Peyer's patch (tissue), 4 donors: Measurements from ENCODE around the gene RNF220. TPM values are rescaled to one million over a fixed set of nuclear protein-coding genes. Genes with fewer than 3 reads are reported as not detected.

ENCODE experiments used
- DNase-seq, 3 donors: peaks; one replicate each; pipeline ENCODE4 v3.0.0-alpha.2; 2017 to 2019
- H3K27ac ChIP-seq, 4 donors: fragments of 200-600 bp; sonication (generic); one replicate each; pipeline ENCODE4 v1.5.1; 2016 to 2019
- H3K27me3 ChIP-seq, 2 donors: fragments of 200-600 bp; sonication (generic); one replicate each; pipeline ENCODE4 v1.5.1; 2019
- H3K36me3 ChIP-seq, 3 donors: fragments of 200-600 bp; sonication (generic); one replicate each; pipeline ENCODE4 v1.5.1; 2016 to 2019
- H3K4me1 ChIP-seq, 4 donors: fragments of 200-600 bp; sonication (generic); one replicate each; pipeline ENCODE4 v1.5.1; 2016 to 2019
- H3K4me3 ChIP-seq, 4 donors: fragments of 200-600 bp; sonication (generic); 1 replicate in 3 of 4; 2 replicates in 1 of 4; pipeline ENCODE4 v1.5.1; 2016 to 2019; ENCODE audit warnings: mild to moderate bottlenecking in 1 of 4
- H3K9me3 ChIP-seq, 4 donors: fragments of 200-600 bp; sonication (generic); one replicate each; pipeline ENCODE4 v1.5.1; 2016 to 2019; ENCODE audit warnings: mild to moderate bottlenecking in 1 of 4
- POLR2A ChIP-seq, 2 donors: fragments of 450-650 bp; IDR thresholded peaks; one replicate each; pipeline ENCODE4 v1.5.1; 2017; ENCODE audit warnings: antibody characterized with exemption in 2 of 2, mild to moderate bottlenecking in 2 of 2, moderate library complexity in 2 of 2
- total RNA-seq, 4 donors: library from RNA; depleted of rRNA; stranded (reverse); fragments of >200 nt; gene quantifications; one replicate each; pipeline ENCODE4 v1.1.0, GENCODE V29; 2016
- TF ChIP-seq, protein P1 (sequence below), 6 experiments: fragments of 450-650 bp in 4 of 6; fragments of 200-600 bp in 2 of 6; sonication (generic) in 1 of 6; IDR thresholded peaks; one replicate each; pipeline ENCODE4 v1.5.1; 2017 to 2019; ENCODE audit warnings: antibody characterized with exemption in 6 of 6, mild to moderate bottlenecking in 3 of 6, moderate library complexity in 1 of 6

RNF220 gene
- total RNA-seq, 4 donors from 2014 or later, result 107 to 152 (median 114) TPM

DNA sequence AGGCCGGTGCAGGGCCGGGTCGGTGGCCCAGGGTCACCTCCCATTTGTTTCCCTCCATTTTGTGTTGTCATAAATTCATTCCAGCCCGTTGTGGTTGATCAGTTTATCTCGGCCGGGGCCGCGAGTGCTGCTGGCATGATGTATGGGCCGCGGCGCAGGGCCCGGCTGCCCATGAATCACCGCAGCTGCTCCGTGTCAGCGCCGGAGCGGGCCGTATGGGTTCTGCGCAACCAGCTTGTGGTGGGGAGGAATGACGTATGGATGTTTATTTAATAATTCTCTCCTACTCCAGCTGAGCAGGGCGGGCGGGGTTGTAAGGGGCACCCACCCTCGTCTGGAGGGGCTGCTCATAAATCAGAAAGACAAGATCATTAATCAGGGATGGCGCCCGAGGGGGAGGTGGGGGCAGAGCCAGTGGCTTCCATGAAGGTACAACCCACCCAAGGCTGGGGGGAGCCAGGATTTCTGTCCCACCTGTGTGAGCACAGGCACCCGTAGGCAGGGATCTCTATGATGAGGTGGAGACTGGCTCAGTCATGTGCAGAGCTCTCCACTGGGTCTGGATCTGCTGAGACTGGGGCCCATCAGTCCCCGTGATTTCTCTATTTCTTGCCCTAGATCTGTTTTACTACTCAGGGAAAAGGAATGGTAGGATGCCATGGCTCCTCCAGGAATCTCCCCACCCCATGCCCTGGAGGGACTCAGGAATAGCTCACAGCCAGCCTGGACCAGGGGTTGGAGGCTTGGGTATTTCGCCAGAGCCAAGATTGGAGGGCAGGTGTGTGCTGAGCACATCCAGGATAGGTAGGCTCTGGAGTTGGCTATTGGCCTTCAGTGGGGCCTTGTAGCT lies 241.4 kb downstream of the RNF220 start:
- Histone ChIP-seq H3K4me3 (no peak overlapping the region), H3K9me3 (no peaks in the 10 kb centered on the region), H3K36me3 (peaks cover 0 to 90% (median 0%) of the 10 kb centered on the region in 3 donors), H3K27ac (peak overlapping the region; percentile 39 to 88 (median 78)), H3K4me1 (peaks cover 0 to 52% (median 4%) of the 10 kb centered on the region in 4 donors), H3K27me3 (no peaks in the 10 kb centered on the region)
- TF ChIP-seq, protein P1, sequence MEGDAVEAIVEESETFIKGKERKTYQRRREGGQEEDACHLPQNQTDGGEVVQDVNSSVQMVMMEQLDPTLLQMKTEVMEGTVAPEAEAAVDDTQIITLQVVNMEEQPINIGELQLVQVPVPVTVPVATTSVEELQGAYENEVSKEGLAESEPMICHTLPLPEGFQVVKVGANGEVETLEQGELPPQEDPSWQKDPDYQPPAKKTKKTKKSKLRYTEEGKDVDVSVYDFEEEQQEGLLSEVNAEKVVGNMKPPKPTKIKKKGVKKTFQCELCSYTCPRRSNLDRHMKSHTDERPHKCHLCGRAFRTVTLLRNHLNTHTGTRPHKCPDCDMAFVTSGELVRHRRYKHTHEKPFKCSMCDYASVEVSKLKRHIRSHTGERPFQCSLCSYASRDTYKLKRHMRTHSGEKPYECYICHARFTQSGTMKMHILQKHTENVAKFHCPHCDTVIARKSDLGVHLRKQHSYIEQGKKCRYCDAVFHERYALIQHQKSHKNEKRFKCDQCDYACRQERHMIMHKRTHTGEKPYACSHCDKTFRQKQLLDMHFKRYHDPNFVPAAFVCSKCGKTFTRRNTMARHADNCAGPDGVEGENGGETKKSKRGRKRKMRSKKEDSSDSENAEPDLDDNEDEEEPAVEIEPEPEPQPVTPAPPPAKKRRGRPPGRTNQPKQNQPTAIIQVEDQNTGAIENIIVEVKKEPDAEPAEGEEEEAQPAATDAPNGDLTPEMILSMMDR (IDR thresholded peaks at IDR 0.05), result no peak
- no peak for TF ChIP-seq POLR2A (IDR thresholded peaks at IDR 0.05)
- peak in 1 of 3 donors; percentile 40 for DNase-seq

- DNase-seq, result peak in 1 of 3 donors; percentile 56
- Histone ChIP-seq H3K27ac (peak overlapping the region in 2 of 4 donors; percentile 46 to 72), H3K36me3 (peaks cover 0 to 76% (median 0%) of the 10 kb centered on the region in 3 donors), H3K4me3 (no peak overlapping the region), H3K27me3 (no peaks in the 10 kb centered on the region), H3K9me3 (no peaks in the 10 kb centered on the region), H3K4me1 (peaks cover 0 to 65% (median 4%) of the 10 kb centered on the region in 4 donors)
- TF ChIP-seq, protein P1 (IDR thresholded peaks at IDR 0.05), result no peak
- no peak for TF ChIP-seq POLR2A (IDR thresholded peaks at IDR 0.05)
These were observed 242.8 kb downstream of the RNF220 start for GRCh38 chr1:44647896-44648295.

DNA sequence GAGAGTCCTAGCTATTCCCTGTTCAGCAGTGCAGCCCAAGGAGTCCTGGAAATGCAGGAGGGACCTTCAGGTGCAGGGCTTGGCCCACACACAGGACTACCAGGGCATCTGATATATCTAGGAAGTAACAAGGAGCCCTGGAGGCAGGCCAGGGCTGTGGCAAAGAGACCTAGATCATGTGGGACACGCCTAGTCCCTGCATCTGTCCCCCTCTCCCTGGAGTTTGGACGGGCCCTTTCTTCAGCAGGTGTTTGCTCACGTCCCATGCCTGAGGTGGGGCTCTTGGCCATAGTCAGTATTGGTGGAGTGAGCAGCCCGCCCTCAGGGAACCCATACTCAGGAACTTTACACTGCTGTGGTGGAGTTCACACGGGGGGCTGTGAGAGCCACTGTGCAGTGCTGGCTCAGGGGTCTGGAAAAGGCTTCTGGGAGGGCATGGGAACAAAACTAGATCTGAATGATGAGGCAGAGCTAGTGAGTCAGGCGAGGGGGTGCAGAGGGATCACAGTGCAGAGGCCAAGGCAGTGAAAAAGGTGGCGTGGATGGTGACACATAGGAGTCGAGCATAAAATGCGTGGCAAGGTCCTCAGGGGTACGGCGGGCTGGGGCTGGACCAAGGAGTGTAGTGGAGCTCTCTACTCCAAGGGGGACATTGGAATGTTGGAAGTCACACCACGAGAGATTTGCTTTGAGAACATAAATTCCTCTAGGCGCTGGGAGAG lies 243.6 kb downstream of the RNF220 start:
- Histone ChIP-seq H3K9me3 (no peaks in the 10 kb centered on the region), H3K4me3 (no peak overlapping the region), H3K36me3 (peaks cover 0 to 68% (median 0%) of the 10 kb centered on the region in 3 donors), H3K27me3 (no peaks in the 10 kb centered on the region), H3K27ac (peak overlapping the region in 2 of 4 donors; percentile 72 to 80), H3K4me1 (peaks cover 0 to 60% (median 4%) of the 10 kb centered on the region in 4 donors)
- peak in 1 of 2 donors; percentile 22 for TF ChIP-seq POLR2A (IDR thresholded peaks at IDR 0.05)
- TF ChIP-seq, protein P1 (IDR thresholded peaks at IDR 0.05), result no peak
- DNase-seq, result peak in 2 of 3 donors; percentile 73 to 76

GRCh38 chr1:44649788-44650158 lies 244.7 kb downstream of the RNF220 start:
- H3K36me3 ChIP-seq, result peaks cover 0 to 64% (median 0%) of the 10 kb centered on the region in 3 donors
- peak overlapping the region in 2 of 4 donors; percentile 72 to 80 for H3K27ac ChIP-seq

More at GRCh38 chr1:44649788-44650158, 244.7 kb downstream of the RNF220 start:
- Histone ChIP-seq H3K9me3 (no peaks in the 10 kb centered on the region), H3K27me3 (no peaks in the 10 kb centered on the region), H3K4me3 (no peak overlapping the region), H3K4me1 (peaks cover 0 to 54% (median 4%) of the 10 kb centered on the region in 4 donors)
- TF ChIP-seq, protein P1 (IDR thresholded peaks at IDR 0.05), result no peak
- no peak for TF ChIP-seq POLR2A (IDR thresholded peaks at IDR 0.05)
- DNase-seq, result no peak
